Measurements from ENCODE around the gene ARHGAP15. TPM values are rescaled to one million over a fixed set of nuclear protein-coding genes. Genes with fewer than 3 reads are reported as not detected.

The ARHGAP15 gene
- total RNA-seq, 2 donors from 2014 or later, result 11.0 to 11.8 TPM

GRCh38 chr2:143688815-143689214 is 559.6 kb downstream of the ARHGAP15 start:
- no peaks in the 10 kb centered on the region for H3K4me1 ChIP-seq (ENCODE audit: control insufficient read depth in 1 of 2, low read depth in 2 of 2)
- no peaks in the 10 kb centered on the region for H3K36me3 ChIP-seq
- no peak for ATAC-seq (ENCODE audit: insufficient number of reproducible peaks, low FRiP score, low read depth)
- H3K9me3 ChIP-seq, result no peaks in the 10 kb centered on the region
- no peak for DNase-seq (ENCODE audit: low spot score)
- no peaks in the 10 kb centered on the region for H3K27me3 ChIP-seq (replicated peaks; ENCODE audit: insufficient read depth)
- no peak for TF ChIP-seq CTCF (IDR thresholded peaks at IDR 0.05)
- no peak overlapping the region for H3K4me3 ChIP-seq
- H3K27ac ChIP-seq, result no peak overlapping the region

- no peak overlapping the region for H3K27ac ChIP-seq
- ATAC-seq (ENCODE audit: insufficient number of reproducible peaks, low FRiP score, low read depth), result no peak
- no peaks in the 10 kb centered on the region for H3K27me3 ChIP-seq (replicated peaks; ENCODE audit: insufficient read depth)
- H3K9me3 ChIP-seq, result no peaks in the 10 kb centered on the region
- TF ChIP-seq CTCF (IDR thresholded peaks at IDR 0.05), result no peak
- DNase-seq (ENCODE audit: low spot score), result no peak
- H3K4me3 ChIP-seq, result no peak overlapping the region
- H3K4me1 ChIP-seq (ENCODE audit: control insufficient read depth in 1 of 2, low read depth in 2 of 2), result no peaks in the 10 kb centered on the region
- H3K36me3 ChIP-seq, result no peaks in the 10 kb centered on the region
Measured at GRCh38 chr2:143689541-143689940, 560.3 kb downstream of the ARHGAP15 start.

- no peak for DNase-seq (ENCODE audit: low spot score)
- Histone ChIP-seq H3K27ac (no peak overlapping the region), H3K27me3 (replicated peaks; ENCODE audit: insufficient read depth) (no peaks in the 10 kb centered on the region), H3K9me3 (no peaks in the 10 kb centered on the region), H3K36me3 (no peaks in the 10 kb centered on the region), H3K4me3 (no peak overlapping the region), H3K4me1 (ENCODE audit: control insufficient read depth in 1 of 2, low read depth in 2 of 2) (no peaks in the 10 kb centered on the region)
- TF ChIP-seq CTCF (IDR thresholded peaks at IDR 0.05), result no peak
- no peak for ATAC-seq (ENCODE audit: insufficient number of reproducible peaks, low FRiP score, low read depth)
Measured at GRCh38 chr2:143690235-143690634, 561.0 kb downstream of the ARHGAP15 start.

- H3K27ac ChIP-seq, result no peak overlapping the region
- ATAC-seq (ENCODE audit: insufficient number of reproducible peaks, low FRiP score, low read depth) (no peak), DNase-seq (ENCODE audit: low spot score) (no peak)
- H3K27me3 ChIP-seq (replicated peaks; ENCODE audit: insufficient read depth), result no peaks in the 10 kb centered on the region
- no peak overlapping the region for H3K4me3 ChIP-seq
- no peaks in the 10 kb centered on the region for H3K9me3 ChIP-seq
- TF ChIP-seq CTCF (IDR thresholded peaks at IDR 0.05), result no peak
- no peaks in the 10 kb centered on the region for H3K36me3 ChIP-seq
- no peaks in the 10 kb centered on the region for H3K4me1 ChIP-seq (ENCODE audit: control insufficient read depth in 1 of 2, low read depth in 2 of 2)
Measured at GRCh38 chr2:143691121-143691520, 561.9 kb downstream of the ARHGAP15 start.

GRCh38 chr2:143692162-143692561 is 562.9 kb downstream of the ARHGAP15 start:
- no peak overlapping the region for H3K4me3 ChIP-seq
- no peak for TF ChIP-seq CTCF (IDR thresholded peaks at IDR 0.05)
- DNase-seq (ENCODE audit: low spot score) (no peak), ATAC-seq (ENCODE audit: insufficient number of reproducible peaks, low FRiP score, low read depth) (no peak)
- H3K9me3 ChIP-seq, result no peaks in the 10 kb centered on the region
- H3K27ac ChIP-seq, result no peak overlapping the region
- no peaks in the 10 kb centered on the region for H3K36me3 ChIP-seq
- no peaks in the 10 kb centered on the region for H3K4me1 ChIP-seq (ENCODE audit: control insufficient read depth in 1 of 2, low read depth in 2 of 2)
- no peaks in the 10 kb centered on the region for H3K27me3 ChIP-seq (replicated peaks; ENCODE audit: insufficient read depth)

All from thoracic aorta (tissue), 2 donors.